Endothelial cell of hepatic sinusoid (primary cell): ENCODE data around the gene ATXN3L.

Experiments used
- in situ Hi-C: cut with HindIII; loops from 2 replicates; pipeline ENCODE4 v1.10.0; 2017; ENCODE audit warnings: low sequenced_read_pairs

Gene ATXN3L

DNA sequence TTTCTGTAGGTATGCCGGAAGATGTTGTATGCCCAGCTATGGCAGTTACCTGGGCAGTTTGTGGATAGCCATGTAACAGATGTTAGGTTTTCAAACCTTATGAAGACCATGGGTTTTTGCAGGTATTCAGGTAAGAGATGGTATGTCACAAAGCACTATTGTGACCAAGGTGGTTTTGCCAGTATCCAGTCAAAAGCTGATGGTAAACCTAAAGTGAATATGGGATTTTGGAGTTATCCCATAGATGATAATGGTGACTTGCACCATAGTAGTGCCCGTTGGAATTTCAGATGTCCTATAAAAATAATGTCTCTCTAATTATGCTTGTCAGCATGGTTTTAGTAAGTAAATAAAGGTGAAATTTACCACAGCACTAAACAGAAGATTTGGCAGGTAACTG lies at the start of gene ATXN3L:
TSS of gene ATXN3L (minus strand) at position 101 of the 400 bp plus-strand sequence. CDS start 119 bp downstream, outside the sequence.
- in situ Hi-C loops, result no loop called here

DNA sequence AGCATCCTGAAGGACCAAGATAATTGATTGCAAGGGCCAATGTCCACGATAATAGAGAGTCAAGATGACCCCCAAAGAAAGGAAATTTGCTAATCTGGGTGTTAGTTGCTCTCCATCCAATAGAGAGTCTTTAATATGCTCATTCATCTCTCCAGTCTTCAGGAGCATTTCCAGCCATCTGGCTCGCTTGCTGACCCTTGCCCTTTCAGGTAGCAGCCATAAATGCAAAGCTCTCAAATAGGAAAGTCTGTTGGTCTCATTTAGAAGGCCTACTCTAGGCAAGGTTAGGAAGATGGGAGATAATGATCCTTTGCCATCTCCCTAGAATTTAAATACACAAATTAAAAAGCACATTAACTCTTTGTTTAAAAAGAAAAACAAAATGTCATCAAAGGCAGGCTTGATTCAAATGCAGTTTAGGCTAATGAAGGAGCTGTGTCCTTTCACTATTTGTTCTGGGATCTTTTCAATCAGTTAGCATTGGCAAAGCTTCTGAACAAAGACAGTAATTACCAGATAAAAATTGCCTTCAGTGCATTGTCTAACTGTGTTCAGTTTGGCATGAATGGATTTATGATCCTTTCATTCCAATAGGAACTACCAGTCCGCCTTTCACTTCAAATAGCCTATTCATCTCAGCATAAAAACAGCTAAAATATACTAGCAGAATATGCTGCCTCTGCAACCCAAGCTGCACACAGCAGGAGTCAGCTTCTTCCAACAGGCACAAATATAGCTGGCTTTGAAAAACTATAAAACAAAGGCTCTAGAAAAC lies 49.6 kb upstream of the ATXN3L start:
- in situ Hi-C loops, result loop anchor here (5.0 kb wide), 1 partner anchor 82 kb away; no protein-coding TSS in a partner anchor

DNA sequence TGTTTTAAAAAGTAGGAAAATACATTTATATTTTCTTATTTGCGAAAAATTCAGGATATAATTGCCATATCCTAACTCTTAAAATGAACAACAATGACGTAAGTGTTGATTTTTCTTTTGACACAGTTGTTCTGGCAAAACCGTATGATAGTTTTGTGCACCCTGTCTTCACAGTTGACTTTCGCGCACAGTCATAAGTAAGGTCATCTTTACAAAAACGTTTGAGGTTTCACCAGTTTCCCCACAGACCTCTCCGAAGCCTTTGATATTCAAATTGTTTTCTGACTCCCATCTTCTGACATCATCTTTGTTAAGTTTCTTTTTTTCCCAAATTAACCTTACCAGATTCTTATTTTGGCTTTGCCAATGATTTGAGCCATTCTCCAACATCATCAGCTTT lies 48.1 kb upstream of the ATXN3L start:
- in situ Hi-C loops, result no loop called here

DNA sequence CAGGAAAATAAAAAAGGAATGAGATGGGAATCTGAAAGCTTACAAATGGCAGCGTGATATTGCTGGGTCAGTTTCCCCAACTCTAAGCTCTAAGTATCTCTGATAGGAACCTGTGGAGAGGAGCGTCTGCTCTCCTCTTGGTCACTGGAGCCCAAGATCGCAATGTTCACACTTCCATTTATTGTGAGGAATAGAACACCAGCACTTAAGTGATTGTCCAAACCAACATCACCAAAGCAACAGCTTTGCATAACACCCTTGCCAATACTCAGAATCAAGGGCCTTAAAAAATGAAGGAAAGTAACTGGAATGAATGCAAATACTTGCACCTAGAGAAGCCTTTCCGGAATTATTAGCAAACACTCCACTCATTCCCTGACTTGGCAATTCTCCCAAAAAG lies 46.8 kb upstream of the ATXN3L start:
- in situ Hi-C loops, result no loop called here

DNA sequence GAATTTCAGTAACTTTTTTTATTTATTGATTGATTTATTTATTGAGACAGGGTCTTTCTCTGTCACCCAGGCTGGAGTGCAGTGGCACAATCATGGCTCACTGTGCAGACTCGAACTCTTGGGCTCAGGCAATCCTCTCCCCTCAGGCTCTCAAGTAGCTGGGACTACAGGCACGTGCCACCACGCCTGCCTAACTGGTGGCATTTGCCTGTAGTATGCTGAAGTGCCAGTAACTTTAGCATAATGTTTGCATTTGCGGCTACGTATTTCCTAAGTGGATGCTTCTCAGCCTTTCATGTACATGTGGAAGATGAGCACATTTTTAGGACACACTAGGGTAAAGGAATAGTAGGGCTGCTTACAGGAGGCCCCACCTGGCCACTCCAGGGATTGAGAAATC lies 45.3 kb upstream of the ATXN3L start:
- in situ Hi-C loops, result no loop called here

DNA sequence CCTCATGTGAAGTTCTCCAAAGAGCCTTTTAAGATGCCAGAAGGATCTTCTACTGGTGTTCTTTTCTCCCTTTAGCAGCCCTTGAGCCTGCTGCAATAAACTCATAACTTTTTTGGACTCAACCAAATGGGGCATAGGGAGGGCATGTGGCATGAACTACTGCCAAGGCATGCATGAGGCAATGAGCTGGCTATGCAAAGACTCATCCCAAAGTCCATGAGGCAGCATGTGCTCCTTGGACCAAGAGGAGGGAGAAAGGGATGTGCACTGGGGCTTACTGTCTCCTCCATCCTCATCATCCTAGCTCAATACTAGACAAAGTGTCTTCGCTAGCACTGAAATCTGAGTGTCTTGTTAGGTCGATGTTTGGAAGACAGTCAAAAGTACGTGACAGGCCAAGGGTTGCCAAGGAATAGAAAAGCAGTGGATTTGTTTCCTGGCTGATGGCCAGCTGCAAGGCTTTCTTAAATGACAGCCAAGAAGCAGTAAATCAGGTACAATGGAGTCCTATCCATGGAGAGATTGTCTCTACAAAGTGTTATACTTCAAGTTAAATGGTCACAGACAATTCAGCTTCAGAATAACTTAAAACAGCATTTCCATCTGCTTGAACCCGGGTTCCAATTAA lies 44.5 kb upstream of the ATXN3L start:
- in situ Hi-C loops, result no loop called here

DNA sequence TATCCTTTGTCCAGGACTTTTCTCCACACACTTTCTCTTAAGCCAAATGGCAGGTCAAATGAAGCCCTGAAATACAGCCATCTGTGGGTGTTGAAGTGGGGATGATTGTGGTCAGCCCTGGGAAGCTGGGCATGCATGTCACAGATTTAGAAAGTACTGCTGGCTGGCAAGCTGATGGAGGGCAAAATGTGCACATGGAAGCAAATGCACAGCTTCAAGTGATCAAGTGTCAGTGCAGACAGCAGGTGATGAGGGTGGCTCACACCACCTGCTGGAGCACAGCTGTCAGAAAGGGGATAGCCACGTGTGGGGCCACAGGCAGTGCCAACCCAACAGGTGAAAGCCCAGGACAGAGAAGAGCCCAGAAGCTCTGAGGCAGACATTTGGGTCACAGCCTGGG lies 40.3 kb upstream of the ATXN3L start:
- in situ Hi-C loops, result no loop called here

DNA sequence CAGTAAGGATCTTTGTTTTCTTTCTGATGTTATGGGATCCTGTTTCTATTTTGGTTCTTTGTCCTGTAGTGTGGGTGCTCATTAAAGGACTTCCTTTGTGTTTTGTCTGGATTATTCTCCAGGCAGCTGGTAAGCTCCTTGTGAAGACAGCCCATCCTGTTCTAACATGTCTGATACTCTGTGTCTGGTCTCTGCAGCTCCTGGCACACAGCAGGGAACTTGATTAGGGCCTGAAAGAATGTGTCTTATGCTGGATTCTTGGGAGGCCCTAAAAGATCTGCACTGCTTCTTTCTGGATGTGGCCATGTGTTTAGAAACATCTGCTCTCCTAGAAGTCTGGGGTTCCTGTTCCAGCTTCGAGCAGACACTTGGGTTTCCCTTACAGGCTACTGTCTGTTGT lies 38.1 kb upstream of the ATXN3L start:
- in situ Hi-C loops, result no loop called here

DNA sequence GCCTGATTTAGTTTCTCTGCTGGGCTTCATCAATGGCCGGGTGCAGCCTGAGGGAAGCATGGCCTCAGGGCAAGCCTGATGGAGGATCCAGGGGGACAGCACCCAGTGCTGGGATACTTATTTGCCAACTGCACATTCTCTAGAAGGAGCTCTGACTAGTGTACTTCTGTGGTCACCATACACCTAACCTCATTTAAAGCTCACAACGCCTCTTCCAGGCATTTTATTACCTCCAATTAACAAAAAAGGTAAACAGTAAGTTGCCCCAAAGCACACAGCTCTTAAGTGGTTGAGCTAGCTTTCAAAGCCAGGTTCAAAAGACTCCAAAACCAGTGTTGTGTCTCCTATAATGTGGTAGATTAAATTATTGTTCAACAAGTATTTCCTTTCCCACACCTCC lies 26.8 kb upstream of the ATXN3L start:
- in situ Hi-C loops, result no loop called here

DNA sequence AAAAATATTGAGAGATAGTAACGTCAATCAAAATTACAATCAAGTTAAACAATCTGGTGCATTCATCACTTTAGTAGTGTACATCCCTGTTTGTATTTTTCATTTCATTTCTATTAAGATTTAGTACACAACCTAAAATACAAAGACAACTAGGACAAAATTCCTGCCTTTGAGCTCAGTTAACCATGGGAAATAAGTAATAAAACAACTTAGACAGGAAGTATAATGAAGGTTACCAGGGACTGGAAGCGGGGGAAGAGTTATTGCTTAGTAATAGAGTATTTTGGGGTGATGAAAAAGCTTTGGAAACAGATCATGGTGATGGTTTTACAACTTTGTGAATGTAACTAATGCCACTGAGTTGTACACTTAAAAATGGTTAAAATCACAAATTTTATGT lies 25.6 kb upstream of the ATXN3L start:
- in situ Hi-C loops, result no loop called here

DNA sequence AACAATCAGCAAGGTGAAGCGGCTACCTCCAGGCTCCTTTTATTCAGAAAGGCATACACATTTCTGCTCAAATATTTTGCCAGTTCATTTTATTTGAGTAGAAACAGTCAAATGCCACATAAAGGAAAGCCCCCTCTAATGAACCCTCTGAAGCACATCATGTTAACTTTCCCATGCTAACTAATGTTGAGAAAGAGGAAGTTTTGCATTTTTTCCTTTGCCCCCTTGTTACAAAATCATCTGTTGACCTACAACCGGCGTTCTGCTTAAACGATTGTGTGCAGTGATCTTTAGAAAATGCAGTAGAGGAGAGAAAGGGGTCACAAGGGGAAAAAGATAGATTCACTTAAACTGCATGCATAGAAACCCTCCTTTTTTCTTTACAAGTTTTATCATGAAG lies 25.2 kb upstream of the ATXN3L start:
- in situ Hi-C loops, result no loop called here

DNA sequence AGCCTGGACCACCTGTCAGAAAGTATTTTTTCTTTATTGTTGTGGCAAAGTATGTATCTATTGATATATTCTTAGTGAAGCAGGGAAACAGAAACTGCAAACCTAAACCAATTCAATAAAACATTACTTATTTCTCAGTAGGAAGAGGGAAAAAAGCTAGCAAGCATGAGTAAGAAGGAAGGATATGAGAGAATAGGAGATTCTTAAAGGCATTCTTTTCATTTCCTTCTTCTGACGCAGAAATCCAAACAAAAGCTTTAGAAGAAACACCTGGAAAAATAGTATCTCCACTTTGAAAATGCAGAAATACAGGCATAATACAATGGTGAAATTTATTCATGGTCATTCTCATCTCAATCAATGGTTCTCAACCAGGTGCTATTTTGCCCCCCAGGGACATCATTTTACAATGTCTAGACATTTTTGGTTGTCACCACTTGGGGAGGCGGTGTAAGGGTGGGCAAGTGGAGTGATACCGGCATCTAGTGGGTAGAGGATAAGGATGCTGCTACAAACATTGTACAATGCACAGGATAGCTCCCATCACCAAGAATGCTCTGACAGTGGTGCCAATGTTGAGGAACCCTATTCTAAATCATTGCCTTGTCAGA lies 21.7 kb upstream of the ATXN3L start:
- in situ Hi-C loops, result no loop called here

DNA sequence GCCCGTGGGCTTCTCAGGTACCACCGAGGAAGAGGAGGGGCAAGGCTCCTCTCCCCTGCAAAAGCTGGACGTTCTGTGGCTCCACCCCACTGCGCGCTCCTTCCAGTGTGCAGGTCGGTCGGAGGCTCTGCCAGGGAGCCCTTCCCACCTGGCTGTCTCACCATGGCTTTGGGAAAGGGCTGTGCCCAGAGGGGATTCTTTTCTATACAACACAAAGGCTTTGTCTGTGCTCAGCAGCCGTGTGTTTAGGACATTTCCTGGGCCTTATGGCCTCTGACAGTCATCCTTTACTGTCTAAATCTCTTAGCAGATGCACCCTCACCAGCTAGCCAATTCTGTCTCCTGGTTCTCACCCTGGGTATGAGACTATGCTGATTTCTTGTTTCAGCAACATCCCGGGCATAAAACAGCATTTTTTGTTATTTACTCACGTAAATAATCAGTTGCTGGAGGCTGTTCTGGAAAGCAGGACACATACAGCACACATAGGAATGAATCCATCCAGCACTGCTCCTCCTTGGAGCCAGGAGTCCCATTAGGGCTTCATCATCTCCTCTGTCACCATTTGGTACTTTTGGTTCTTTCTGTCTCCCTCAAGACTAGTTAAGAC lies 20.4 kb upstream of the ATXN3L start:
- in situ Hi-C loops, result no loop called here

DNA sequence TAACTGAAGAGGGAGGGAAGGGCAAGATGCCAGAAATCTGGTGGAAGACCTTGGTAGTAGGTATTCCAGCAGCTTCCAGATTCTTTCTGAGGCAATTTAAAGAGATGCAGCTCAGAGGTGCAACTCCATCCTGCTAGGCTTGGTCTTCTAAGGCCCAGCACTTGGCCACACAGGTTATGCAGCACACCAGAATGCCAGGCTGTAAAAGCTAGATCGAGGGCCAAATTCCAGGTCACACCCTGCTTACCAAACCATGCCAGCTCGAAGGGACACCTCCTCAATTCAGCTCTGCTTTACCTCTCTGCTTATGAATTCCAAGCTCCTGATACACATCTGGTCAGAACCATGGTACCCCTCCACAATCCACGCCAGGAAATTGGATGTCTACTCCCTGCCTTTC lies 19.8 kb upstream of the ATXN3L start:
- in situ Hi-C loops, result loop anchor here (5.0 kb wide), 1 partner anchor 52 kb away; no protein-coding TSS in a partner anchor

DNA sequence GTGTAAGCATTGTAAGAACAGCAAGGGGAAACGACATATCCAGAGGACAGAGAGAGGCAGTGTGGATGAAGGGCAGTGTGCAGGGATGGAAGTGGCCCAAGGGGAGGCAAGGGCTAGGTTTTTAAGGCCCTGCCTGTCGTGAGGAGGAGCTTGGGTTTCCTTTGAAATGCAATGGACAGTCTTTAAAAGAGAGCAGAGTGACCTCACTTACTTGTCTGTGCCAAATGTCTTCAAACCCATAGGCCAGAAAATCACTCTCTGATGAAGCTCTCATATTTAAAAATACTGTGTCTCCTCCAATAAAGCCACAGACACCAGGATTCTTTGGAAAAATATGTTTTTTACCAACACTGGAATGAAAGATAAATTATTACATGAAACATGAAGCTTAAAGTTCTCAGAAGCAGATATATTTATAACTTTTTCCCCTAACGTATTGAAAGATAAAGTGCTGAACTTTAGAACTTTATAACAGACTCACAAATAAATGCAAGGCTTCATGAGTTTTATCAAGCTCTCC lies 19.2 kb upstream of the ATXN3L start:
- in situ Hi-C loops, result loop anchor here (5.0 kb wide), 1 partner anchor 52 kb away; no protein-coding TSS in a partner anchor

DNA sequence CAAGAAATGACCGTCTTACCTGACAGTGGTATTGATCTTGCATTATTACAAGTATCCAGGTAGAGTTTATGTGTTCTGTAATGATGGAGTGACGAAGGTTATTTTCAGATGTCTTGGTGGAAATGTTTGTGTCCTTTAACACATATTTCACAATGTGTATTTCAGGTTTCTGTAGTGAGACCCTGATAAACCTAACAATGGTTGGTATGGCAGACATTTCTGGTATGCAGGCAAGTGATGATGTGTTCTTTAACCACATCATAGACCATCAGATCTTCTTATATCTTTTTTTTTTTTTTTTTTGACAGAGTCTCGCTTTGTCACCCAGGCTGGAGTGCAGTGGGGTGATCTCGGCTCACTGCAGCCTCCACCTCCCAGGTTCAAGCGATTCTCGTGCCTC lies 14.6 kb upstream of the ATXN3L start:
- in situ Hi-C loops, result no loop called here

DNA sequence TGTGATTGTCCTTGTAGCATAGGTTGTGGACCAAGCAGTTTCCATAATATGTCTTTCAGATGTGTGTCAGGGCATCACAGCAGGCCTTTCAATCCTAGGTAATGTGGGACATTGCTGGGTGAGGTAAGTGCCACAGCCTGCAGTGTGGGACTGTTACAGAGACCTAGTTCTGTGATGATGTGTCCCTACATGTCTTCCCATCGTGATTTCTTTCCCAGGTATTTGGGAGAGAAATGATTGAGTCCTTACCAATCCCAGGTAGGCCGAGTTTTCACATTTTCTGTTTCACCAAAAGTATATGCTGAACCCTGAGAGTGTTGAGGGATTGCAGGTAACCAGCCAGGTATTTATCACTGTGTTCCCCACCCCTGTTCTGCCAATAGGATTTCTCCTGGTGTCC lies 10.6 kb upstream of the ATXN3L start:
- in situ Hi-C loops, result no loop called here

DNA sequence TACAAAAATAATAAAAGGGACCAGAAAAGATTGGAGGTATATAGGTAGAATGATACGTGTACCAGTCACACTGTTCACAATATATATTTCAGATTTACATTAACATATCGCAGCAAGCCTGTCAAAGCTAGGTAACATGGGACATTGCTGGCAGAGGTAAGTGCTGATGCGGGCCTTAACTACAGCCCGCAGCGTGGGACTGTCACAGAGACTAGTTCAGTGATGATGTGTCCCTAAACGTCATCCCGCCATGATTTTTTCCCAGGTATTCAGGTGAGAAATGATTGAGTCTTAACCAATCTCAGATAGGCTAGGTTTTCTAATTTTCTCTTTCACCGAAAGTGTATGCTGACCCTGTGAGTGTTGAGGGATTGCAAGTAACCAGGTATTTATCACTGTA lies 7.8 kb upstream of the ATXN3L start:
- in situ Hi-C loops, result no loop called here

DNA sequence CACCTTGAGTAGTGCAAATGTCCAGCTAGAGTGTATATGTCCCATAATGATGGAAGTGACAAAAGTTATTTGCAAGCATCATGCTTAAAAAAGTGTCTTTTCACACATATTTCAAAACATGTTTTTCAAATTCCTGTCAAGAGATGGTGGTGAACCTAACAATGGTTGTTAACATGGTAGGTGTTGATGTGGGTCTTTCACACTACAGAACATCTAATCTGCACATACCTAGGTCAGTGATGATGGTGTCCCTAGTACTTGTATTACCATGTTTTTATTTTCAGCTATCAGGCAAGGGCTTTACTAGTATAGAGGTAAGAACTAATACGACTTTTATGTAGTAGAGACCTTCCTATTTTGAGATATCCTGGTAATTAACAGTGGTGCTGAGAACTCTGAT lies 3.4 kb upstream of the ATXN3L start:
- in situ Hi-C loops, result no loop called here

DNA sequence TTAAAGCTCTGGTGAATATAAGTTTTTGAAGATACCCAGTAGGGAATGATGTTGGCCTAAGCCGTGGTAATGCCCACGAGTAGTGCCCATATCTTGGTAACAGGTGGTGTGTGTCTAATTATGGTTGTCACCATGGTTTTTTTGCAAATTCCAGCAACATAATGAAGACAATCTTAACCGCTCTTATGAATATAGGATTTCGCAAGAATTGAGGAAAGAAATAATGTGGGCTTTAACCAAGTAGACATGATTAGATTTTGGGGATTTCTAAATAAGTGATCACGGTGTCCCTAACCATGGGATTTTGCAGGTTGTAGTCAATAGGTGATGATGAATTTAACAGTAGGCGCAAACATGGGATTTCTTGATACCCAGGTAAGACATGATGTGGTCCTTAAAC lies 2.5 kb downstream of the ATXN3L start:
- in situ Hi-C loops, result no loop called here

DNA sequence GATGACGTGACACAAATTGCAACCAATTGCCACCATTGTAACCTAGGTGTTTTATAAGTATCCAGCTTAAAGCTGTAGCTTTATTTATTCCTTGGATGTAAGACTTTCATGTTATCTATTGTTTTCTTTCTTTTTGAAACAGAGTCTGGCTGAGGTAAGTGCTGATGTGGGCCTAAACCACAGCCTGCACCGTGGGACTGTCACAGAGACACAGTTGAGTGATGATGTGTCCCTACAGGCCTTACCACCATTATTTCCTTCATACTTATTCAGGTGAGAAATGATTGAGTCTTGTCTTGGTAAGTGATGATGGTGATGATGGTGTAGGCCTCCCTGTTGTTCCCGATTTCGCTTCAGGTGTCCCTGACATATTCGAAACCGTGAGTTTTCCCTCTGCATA lies 8.3 kb downstream of the ATXN3L start:
- in situ Hi-C loops, result no loop called here
